HPDE6-E6E7 (cell line): ENCODE data around the gene DMWD.
"Not testable (repeated sequence)": the region's sequence is repeated elsewhere in the genome, so short reads cannot be mapped to it uniquely, and the experiment has no call there.

Source experiments
- DNase-seq: peaks from one replicate; pipeline ENCODE4 v3.0.0; 2011; ENCODE audit warnings: missing footprints; ENCODE audit errors: extremely low spot score

The DMWD gene

GRCh38 chr19:45816236-45817009 is 23.8 kb upstream of the DMWD start:
- no peak for DNase-seq

GRCh38 chr19:45815481-45816216 is 23.0 kb upstream of the DMWD start:
- no peak for DNase-seq

GRCh38 chr19:45814851-45815480 is 22.3 kb upstream of the DMWD start, which contains the start of gene RSPH6A:
TSS of gene RSPH6A (minus strand) at chr19:45815308. CDS start at chr19:45815176, 132 bp downstream.
- no peak for DNase-seq

- DNase-seq = no peak
These were observed 21.6 kb upstream of the DMWD start for GRCh38 chr19:45814166-45814780.

- no peak for DNase-seq
These were observed 19.7 kb upstream of the DMWD start for GRCh38 chr19:45812297-45812696.

GRCh38 chr19:45809643-45810159 is 17.1 kb upstream of the DMWD start:
- no peak for DNase-seq

- no peak for DNase-seq
These were observed 13.1 kb upstream of the DMWD start for GRCh38 chr19:45805719-45806118.

GRCh38 chr19:45804959-45805230 is 12.2 kb upstream of the DMWD start:
- no peak for DNase-seq

GRCh38 chr19:45804140-45804958 is 11.7 kb upstream of the DMWD start:
- no peak for DNase-seq

GRCh38 chr19:45801603-45802175 is 9.0 kb upstream of the DMWD start:
- DNase-seq = no peak

- DNase-seq = no peak
These were observed 7.5 kb upstream of the DMWD start for GRCh38 chr19:45800070-45800553.

- DNase-seq = not testable (repeated sequence)
These were observed 6.9 kb upstream of the DMWD start for GRCh38 chr19:45799541-45799940.

GRCh38 chr19:45798995-45799517 is 6.4 kb upstream of the DMWD start:
- no peak for DNase-seq

GRCh38 chr19:45794627-45795026 is 2.0 kb upstream of the DMWD start:
- DNase-seq = no peak

GRCh38 chr19:45793876-45794275 is 1.2 kb upstream of the DMWD start:
- DNase-seq = no peak

GRCh38 chr19:45793178-45793564 is 526 bp upstream of the DMWD start:
- no peak for DNase-seq

GRCh38 chr19:45791744-45792469 is 738 bp downstream of the DMWD start:
- DNase-seq = no peak

- DNase-seq = no peak
These were observed 1.7 kb downstream of the DMWD start for GRCh38 chr19:45790942-45791341.

- no peak for DNase-seq
These were observed 3.4 kb downstream of the DMWD start for GRCh38 chr19:45789035-45789786.
